ENCODE results near the gene ZNF865.

ZNF865 gene

DNA sequence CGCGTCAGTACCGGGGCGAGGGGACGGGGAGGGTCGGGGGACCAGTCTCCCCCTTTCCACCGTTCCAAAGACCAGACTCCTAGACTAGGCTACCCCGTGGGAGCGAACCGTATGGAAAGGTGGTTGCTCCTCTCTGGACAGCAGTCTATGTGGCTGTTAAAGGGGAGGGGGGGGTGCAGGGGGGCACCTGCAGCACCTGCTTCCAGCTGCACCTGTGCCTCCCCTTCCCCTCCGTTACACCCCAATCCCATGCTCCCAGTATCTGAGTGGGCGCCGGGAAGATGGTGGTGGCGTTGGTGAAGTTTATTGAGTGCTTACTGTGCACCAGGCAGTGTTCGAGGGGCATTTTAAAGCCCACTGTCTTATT is 4.8 kb upstream of the ZNF865 start:
- TF ChIP-seq EZH2phosphoT487 (conservative IDR thresholded peaks at IDR 0.05; ENCODE audit: low read length), result no peak
- TF ChIP-seq, protein P1, sequence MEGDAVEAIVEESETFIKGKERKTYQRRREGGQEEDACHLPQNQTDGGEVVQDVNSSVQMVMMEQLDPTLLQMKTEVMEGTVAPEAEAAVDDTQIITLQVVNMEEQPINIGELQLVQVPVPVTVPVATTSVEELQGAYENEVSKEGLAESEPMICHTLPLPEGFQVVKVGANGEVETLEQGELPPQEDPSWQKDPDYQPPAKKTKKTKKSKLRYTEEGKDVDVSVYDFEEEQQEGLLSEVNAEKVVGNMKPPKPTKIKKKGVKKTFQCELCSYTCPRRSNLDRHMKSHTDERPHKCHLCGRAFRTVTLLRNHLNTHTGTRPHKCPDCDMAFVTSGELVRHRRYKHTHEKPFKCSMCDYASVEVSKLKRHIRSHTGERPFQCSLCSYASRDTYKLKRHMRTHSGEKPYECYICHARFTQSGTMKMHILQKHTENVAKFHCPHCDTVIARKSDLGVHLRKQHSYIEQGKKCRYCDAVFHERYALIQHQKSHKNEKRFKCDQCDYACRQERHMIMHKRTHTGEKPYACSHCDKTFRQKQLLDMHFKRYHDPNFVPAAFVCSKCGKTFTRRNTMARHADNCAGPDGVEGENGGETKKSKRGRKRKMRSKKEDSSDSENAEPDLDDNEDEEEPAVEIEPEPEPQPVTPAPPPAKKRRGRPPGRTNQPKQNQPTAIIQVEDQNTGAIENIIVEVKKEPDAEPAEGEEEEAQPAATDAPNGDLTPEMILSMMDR (IDR thresholded peaks at IDR 0.05; ENCODE audit: insufficient read depth, low read length, poor library complexity, severe bottlenecking), result no peak
- Histone ChIP-seq H3K4me3 (ENCODE audit: insufficient read depth, low read length, poor library complexity, severe bottlenecking) (peak overlapping the region; percentile 76), H2AFZ (ENCODE audit: low read depth, low read length, severe bottlenecking) (peak overlapping the region; percentile 35), H3K79me2 (ENCODE audit: insufficient read depth, low read length) (no peaks in the 10 kb centered on the region; the same call in 1 of the 2 replicates), H3K27ac (ENCODE audit: low read depth, low read length) (peak overlapping the region; percentile 95), H3K27me3 (ENCODE audit: low read length) (no peaks in the 10 kb centered on the region), H3K4me2 (ENCODE audit: low read depth, low read length, poor library complexity, severe bottlenecking) (peak overlapping the region; percentile 64), H3K36me3 (ENCODE audit: low read length) (no peaks in the 10 kb centered on the region), H4K20me1 (ENCODE audit: low read depth, low read length) (no peaks in the 10 kb centered on the region), H3K9me2 (replicated peaks; ENCODE audit: insufficient read depth, low read length) (no peaks in the 10 kb centered on the region), H3K9me3 (ENCODE audit: insufficient read depth, low read length) (no peaks in the 10 kb centered on the region), H3K9ac (ENCODE audit: low read length) (peak overlapping the region; percentile 83), H3F3A (ENCODE audit: insufficient read depth) (peaks cover 33% of the 10 kb centered on the region)

DNA sequence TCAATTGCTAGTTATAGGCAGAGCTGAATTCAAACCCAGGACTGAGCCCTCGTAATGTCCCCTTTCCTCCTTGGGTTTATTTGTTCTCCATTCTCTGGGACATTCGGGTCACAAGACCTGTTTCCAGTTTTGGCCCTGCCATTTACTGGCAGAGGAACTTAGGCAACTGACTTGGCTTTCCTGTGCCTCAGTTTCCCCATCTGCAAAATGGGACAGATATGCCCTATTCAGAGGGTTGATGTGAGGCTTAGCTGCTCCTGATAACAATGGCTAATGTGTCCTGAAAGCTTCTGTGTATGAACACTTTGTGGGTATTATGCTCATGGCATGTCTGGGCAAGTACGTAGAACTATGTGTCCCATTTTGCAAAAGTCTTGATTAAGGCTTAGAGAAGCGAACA is 4.4 kb upstream of the ZNF865 start:
- Histone ChIP-seq H3K27ac (ENCODE audit: low read depth, low read length) (peak overlapping the region; percentile 95), H3K9me2 (replicated peaks; ENCODE audit: insufficient read depth, low read length) (no peaks in the 10 kb centered on the region), H3K27me3 (ENCODE audit: low read length) (no peaks in the 10 kb centered on the region), H3K36me3 (ENCODE audit: low read length) (no peaks in the 10 kb centered on the region), H2AFZ (ENCODE audit: low read depth, low read length, severe bottlenecking) (no peak overlapping the region), H3K4me2 (ENCODE audit: low read depth, low read length, poor library complexity, severe bottlenecking) (peak overlapping the region; percentile 64), H4K20me1 (ENCODE audit: low read depth, low read length) (no peaks in the 10 kb centered on the region), H3K4me3 (ENCODE audit: insufficient read depth, low read length, poor library complexity, severe bottlenecking) (peak overlapping the region; percentile 76), H3K79me2 (ENCODE audit: insufficient read depth, low read length) (no peaks in the 10 kb centered on the region; the same call in 1 of the 2 replicates), H3K9ac (ENCODE audit: low read length) (peak overlapping the region; percentile 83), H3F3A (ENCODE audit: insufficient read depth) (peaks cover 38% of the 10 kb centered on the region), H3K9me3 (ENCODE audit: insufficient read depth, low read length) (no peaks in the 10 kb centered on the region)
- TF ChIP-seq EZH2phosphoT487 (conservative IDR thresholded peaks at IDR 0.05; ENCODE audit: low read length), result no peak
- TF ChIP-seq, protein P1 (IDR thresholded peaks at IDR 0.05; ENCODE audit: insufficient read depth, low read length, poor library complexity, severe bottlenecking), result no peak

- TF ChIP-seq, protein P1 (IDR thresholded peaks at IDR 0.05; ENCODE audit: insufficient read depth, low read length, poor library complexity, severe bottlenecking), result no peak
- TF ChIP-seq EZH2phosphoT487 (conservative IDR thresholded peaks at IDR 0.05; ENCODE audit: low read length), result no peak
- Histone ChIP-seq H4K20me1 (ENCODE audit: low read depth, low read length) (no peaks in the 10 kb centered on the region), H3K27me3 (ENCODE audit: low read length) (no peaks in the 10 kb centered on the region), H2AFZ (ENCODE audit: low read depth, low read length, severe bottlenecking) (no peak overlapping the region), H3K36me3 (ENCODE audit: low read length) (no peaks in the 10 kb centered on the region), H3K9me3 (ENCODE audit: insufficient read depth, low read length) (no peaks in the 10 kb centered on the region), H3K4me3 (ENCODE audit: insufficient read depth, low read length, poor library complexity, severe bottlenecking) (no peak overlapping the region), H3F3A (ENCODE audit: insufficient read depth) (peaks cover 39% of the 10 kb centered on the region), H3K4me2 (ENCODE audit: low read depth, low read length, poor library complexity, severe bottlenecking) (no peak overlapping the region), H3K9ac (ENCODE audit: low read length) (no peak overlapping the region), H3K79me2 (ENCODE audit: insufficient read depth, low read length) (peaks cover 11% of the 10 kb centered on the region), H3K9me2 (replicated peaks; ENCODE audit: insufficient read depth, low read length) (no peaks in the 10 kb centered on the region), H3K27ac (ENCODE audit: low read depth, low read length) (0 out of 2 replicates have a peak overlapping the region, but pooled peaks have one; percentile 95)
Observed at GRCh38 chr19:55602104-55603001, 3.1 kb upstream of the ZNF865 start.

Data from SU-DHL-6 (cell line).